Measurements from ENCODE around the gene PARD3.

DNA sequence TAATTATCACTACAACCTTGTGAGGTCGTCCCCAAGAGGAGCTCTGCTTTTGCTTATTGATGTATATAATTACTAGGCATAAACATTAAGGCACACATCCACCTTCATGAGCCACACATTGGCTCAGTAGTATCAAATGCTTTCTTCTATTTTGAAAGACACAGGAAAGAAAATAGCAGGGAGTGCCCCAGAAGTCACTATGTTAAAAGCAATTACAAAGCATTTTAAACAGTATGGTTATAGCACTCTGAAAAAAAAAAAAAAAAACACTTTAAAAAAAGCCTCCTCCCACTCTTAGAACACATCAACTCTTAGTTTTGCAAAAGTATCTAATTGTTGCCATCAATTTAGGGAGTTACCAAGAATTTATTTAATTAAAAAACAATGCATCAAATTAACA, 474.2 kb downstream of the PARD3 start:
- TF ChIP-seq CTCF (IDR thresholded peaks at IDR 0.05 in 2 of 3, conservative IDR thresholded peaks at IDR 0.05 in 1 of 3; ENCODE audit: borderline replicate concordance in 1 of 3, insufficient read depth in 1 of 3, low read depth in 2 of 3, low read length in 2 of 3) (no peak), TCF7L2 (IDR thresholded peaks at IDR 0.05; ENCODE audit: borderline replicate concordance, extremely low read depth, insufficient read depth, insufficient read length) (no peak)

Measured in HCT116 (cell line).